Body of pancreas (tissue), 4 donors: ENCODE measurements around the gene CEP97. TPM values are rescaled to one million over a fixed set of nuclear protein-coding genes. Genes with fewer than 3 reads are reported as not detected.
A peak's percentile ranks its signal among the peaks of the same experiment; 100 is the strongest.

ENCODE experiments used
- ATAC-seq: fragments of 150-250 bp; one replicate; pipeline ENCODE4 v1.9.1; 2016
- DNase-seq, 4 donors: peaks; one replicate each; pipeline ENCODE4 v3.0.0-alpha.2; 2019
- H3K27ac ChIP-seq, 4 donors: fragments of 200-600 bp; sonication (generic); 1 replicate in 3 of 4; 2 replicates in 1 of 4; pipeline versions ENCODE4 v1.5.1 to v1.6.1; 2016 to 2019; ENCODE audit warnings: mild to moderate bottlenecking in 1 of 4, mixed read lengths in 1 of 4, moderate library complexity in 1 of 4
- H3K27me3 ChIP-seq, 2 donors: fragments of 200-600 bp; sonication (generic); one replicate each; pipeline ENCODE4 v1.6.0; 2016; ENCODE audit warnings: mild to moderate bottlenecking in 1 of 2
- H3K36me3 ChIP-seq, 2 donors: fragments of 200-600 bp; sonication (generic); replicated peaks in 1 of 2; 2 replicates each; pipeline ENCODE4 v1.5.1; 2016; ENCODE audit warnings: low read depth in 2 of 2; ENCODE audit not compliant: insufficient read depth in 1 of 2
- H3K4me1 ChIP-seq: fragments of 200-600 bp; sonication (generic); one replicate; pipeline ENCODE4 v1.6.0; 2016
- H3K4me3 ChIP-seq, 2 donors: fragments of 200-600 bp; sonication (generic); 1 replicate in 1 of 2; 2 replicates in 1 of 2; pipeline ENCODE4 v1.5.1; 2016 to 2019
- H3K9me3 ChIP-seq, 3 donors: fragments of 200-600 bp; sonication (generic); 1 replicate in 2 of 3; 2 replicates in 1 of 3; pipeline ENCODE4 v1.5.1; 2016
- POLR2A ChIP-seq, 3 donors: fragments of 450-650 bp; IDR thresholded peaks; one replicate each; pipeline ENCODE4 v1.6.1; 2016; ENCODE audit warnings: antibody characterized with exemption in 3 of 3, mild to moderate bottlenecking in 2 of 3
- WGBS, 2 donors: methylation state at CpG; one replicate each; pipeline ENCODE4 v1.1.5; 2017; 5-methylcytosine and 5-hydroxymethylcytosine counted together
- intact Hi-C: fragments of 100-400 bp; cut with DNase I; formaldehyde crosslinking; loops from one replicate; pipeline ENCODE4 v1.15.1; 2023
- total RNA-seq, 2 donors: library from RNA; depleted of rRNA; stranded (reverse); fragments of >200 nt; gene quantifications; one replicate each; pipeline ENCODE4 v1.1.0, GENCODE V29; 2016
- TF ChIP-seq, protein P1 (sequence below), 7 experiments: fragments of 450-650 bp in 4 of 7; fragments of 200-600 bp in 3 of 7; sonication (generic) in 3 of 7; IDR thresholded peaks; one replicate each; pipeline ENCODE4 v1.5.1; 2016 to 2019; ENCODE audit warnings: antibody characterized with exemption in 7 of 7

The CEP97 gene
- total RNA-seq, 2 donors from 2014 or later, result 3.3 to 3.4 TPM

DNA sequence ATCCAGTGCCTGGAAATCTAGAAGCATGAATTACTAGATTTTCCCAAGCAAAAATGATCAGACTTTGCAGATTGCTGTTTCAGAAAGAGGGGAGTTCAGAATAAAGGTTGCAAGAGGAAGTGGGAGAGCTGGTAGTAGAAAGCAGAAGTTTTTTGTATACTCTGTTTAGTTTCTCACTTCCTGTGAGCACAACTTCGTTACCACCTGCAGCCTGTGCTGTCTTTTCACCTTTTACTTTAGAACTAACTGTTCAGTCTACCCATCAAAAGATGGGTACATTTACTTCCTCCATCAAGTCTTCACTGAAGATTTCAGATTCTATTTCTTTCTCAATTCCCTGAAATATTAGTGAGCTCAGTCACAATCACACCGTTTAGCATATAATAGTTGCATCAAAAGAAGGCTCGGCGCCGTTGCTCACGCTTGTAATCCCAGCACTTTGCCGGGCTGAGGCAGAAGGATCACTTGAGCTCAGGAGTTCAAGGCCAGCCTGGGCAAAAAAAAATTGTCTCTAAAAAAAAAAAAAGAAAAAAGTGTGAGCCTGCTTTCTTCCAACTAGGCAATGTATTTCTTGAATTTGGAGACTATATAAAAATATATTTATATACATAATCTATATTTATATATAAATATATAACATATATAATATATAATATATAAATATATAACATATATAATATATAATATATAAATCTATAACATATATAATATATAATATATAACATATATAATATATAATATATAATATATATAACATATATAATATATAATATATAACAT, 1.8 kb upstream of the CEP97 start:
- H3K9me3 ChIP-seq, result no peaks in the 10 kb centered on the region
- WGBS, 2 donors, result 56 to 63% methylated on average over 7 of the region's 7 CpGs
- no peaks in the 10 kb centered on the region for H3K27me3 ChIP-seq
- H3K4me3 ChIP-seq, result no peak overlapping the region
- no peaks in the 10 kb centered on the region for H3K36me3 ChIP-seq
- ATAC-seq (no peak), DNase-seq (no peak)
- intact Hi-C loops, result no loop called here
- peaks cover 7% of the 10 kb centered on the region for H3K4me1 ChIP-seq
- H3K27ac ChIP-seq, result no peak overlapping the region
- TF ChIP-seq, protein P1, sequence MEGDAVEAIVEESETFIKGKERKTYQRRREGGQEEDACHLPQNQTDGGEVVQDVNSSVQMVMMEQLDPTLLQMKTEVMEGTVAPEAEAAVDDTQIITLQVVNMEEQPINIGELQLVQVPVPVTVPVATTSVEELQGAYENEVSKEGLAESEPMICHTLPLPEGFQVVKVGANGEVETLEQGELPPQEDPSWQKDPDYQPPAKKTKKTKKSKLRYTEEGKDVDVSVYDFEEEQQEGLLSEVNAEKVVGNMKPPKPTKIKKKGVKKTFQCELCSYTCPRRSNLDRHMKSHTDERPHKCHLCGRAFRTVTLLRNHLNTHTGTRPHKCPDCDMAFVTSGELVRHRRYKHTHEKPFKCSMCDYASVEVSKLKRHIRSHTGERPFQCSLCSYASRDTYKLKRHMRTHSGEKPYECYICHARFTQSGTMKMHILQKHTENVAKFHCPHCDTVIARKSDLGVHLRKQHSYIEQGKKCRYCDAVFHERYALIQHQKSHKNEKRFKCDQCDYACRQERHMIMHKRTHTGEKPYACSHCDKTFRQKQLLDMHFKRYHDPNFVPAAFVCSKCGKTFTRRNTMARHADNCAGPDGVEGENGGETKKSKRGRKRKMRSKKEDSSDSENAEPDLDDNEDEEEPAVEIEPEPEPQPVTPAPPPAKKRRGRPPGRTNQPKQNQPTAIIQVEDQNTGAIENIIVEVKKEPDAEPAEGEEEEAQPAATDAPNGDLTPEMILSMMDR (IDR thresholded peaks at IDR 0.05), result no peak
- no peak for TF ChIP-seq POLR2A (IDR thresholded peaks at IDR 0.05)

DNA sequence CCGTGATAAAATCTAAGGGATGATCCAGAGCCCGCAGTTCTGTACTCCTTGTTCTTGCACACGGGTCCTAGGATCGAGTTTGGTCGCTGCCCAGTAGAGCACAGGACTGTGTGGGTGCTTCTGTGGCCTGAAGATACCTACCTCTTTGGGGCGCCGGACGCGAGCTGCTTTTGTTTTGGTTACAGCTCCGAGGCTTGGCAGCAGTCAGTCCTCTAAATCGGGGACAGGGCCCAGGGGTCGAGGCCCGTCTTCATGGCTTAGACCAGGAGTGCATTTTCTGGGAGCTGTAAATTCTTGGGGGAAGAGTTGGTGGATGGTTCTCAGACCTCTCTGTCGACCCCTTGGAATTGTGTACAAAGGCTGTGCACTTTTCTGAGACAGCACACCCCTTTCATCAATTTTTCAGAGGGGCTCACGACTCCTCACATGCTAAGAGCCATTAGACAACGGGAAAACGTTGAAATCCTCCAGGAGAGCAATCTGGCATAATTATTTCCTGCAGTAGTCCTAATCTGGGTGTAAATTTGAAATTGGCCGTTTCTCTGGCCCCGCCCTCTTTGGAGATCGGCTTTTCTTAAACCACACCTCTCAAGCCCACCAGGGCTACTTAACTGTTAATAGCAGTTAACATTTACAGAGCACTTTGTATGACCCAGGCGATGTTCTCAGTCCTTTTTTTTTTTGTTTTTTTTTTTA, 928 bp downstream of the CEP97 start:
- H3K4me1 ChIP-seq, result peaks cover 7% of the 10 kb centered on the region
- intact Hi-C loops, result no loop called here
- peak overlapping the region; percentile 26 to 68 for H3K4me3 ChIP-seq
- TF ChIP-seq, protein P1 (IDR thresholded peaks at IDR 0.05), result no peak
- no peak for TF ChIP-seq POLR2A (IDR thresholded peaks at IDR 0.05)
- H3K27ac ChIP-seq, result peak overlapping the region in 3 of 4 donors; percentile 4 to 58 (median 52)
- DNase-seq (peak; percentile 17 to 34 (median 20)), ATAC-seq (peak; percentile 2)
- no peaks in the 10 kb centered on the region for H3K9me3 ChIP-seq
- H3K36me3 ChIP-seq, result no peaks in the 10 kb centered on the region
- 1 to 4% methylated on average over 12 to 21 of the region's 21 CpGs for WGBS, 2 donors
- H3K27me3 ChIP-seq, result no peaks in the 10 kb centered on the region

DNA sequence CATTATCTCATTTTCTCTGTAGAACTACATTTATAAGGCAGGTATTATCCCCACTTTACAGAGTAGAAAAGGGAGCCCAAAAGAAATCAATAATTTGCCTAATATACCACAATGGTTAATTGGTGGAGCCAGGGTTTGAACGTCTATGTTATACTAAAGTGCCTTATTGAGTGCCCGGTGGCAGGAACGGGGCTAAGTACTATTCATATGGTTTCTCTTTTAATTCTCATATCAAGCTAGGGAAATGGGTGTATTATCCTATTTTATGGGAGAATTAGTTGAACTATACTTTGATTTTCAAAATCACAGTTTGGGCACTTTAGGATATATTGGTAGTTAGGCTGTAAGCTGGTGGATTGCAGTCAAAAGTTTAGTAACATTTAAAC, 1.5 kb downstream of the CEP97 start:
- 49 to 50% methylated on average over 3 of the region's 3 CpGs for WGBS, 2 donors
- Histone ChIP-seq H3K4me3 (no peak overlapping the region), H3K27me3 (no peaks in the 10 kb centered on the region), H3K4me1 (peaks cover 7% of the 10 kb centered on the region), H3K36me3 (no peaks in the 10 kb centered on the region), H3K9me3 (no peaks in the 10 kb centered on the region), H3K27ac (no peak overlapping the region)
- intact Hi-C loops, result no loop called here
- ATAC-seq (no peak), DNase-seq (no peak)
- no peak for TF ChIP-seq POLR2A (IDR thresholded peaks at IDR 0.05)
- TF ChIP-seq, protein P1 (IDR thresholded peaks at IDR 0.05), result no peak

DNA sequence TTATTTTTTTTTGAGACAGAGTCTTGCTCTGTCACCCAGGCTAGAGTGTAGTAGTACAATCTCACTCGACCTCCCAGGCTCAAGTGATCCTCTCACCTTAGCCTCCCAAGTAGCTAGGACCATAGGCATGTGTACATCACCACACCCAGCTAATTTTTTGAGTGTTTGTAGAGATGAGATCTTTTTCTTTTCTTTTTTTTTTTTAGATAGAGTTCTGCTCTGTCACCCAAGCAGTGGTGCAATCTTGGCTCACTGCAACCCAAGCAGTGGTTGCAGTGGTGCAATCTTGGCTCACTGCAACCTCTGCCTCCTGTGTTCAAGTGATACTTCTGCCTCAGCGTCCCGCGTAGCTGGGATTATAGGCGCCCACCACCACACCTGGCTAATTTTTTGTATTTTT, 5.2 kb downstream of the CEP97 start:
- no peak for ATAC-seq
- no peak for TF ChIP-seq POLR2A (IDR thresholded peaks at IDR 0.05)
- TF ChIP-seq, protein P1 (IDR thresholded peaks at IDR 0.05), result no peak
- intact Hi-C loops, result no loop called here
- 84 to 88% methylated on average over 5 of the region's 5 CpGs for WGBS, 2 donors
- no peak for DNase-seq
- Histone ChIP-seq H3K4me1 (peaks cover 7% of the 10 kb centered on the region), H3K4me3 (no peak overlapping the region), H3K27me3 (no peaks in the 10 kb centered on the region), H3K9me3 (no peaks in the 10 kb centered on the region), H3K27ac (no peak overlapping the region), H3K36me3 (peaks cover 0 to 9% of the 10 kb centered on the region in 2 donors)
